Hindlimb muscle (tissue), 1 donor: ENCODE measurements around the gene RBCK1. TPM values are rescaled to one million over a fixed set of nuclear protein-coding genes. Genes with fewer than 3 reads are reported as not detected.

ENCODE experiments used
- DNase-seq: peaks from one replicate; pipeline ENCODE4 v3.0.0-alpha.2; 2013
- polyA plus RNA-seq: library from polyadenylated mRNA; unstranded; fragments of 120-200 nt; gene quantifications from one replicate; pipeline ENCODE4 v1.2.1, GENCODE V29; 2013; ENCODE audit not compliant: insufficient read length

The RBCK1 gene
- polyA plus RNA-seq, 1 donor, result 55.3 TPM

GRCh38 chr20:419556-420165 is 11.6 kb downstream of the RBCK1 start:
- DNase-seq, result no peak

- DNase-seq, result no peak
Measured at GRCh38 chr20:420166-420620, 12.1 kb downstream of the RBCK1 start.

- DNase-seq, result no peak
Measured at GRCh38 chr20:420721-421574, 12.8 kb downstream of the RBCK1 start.

- DNase-seq, result no peak
Measured at GRCh38 chr20:421685-422250, 13.7 kb downstream of the RBCK1 start.

- no peak for DNase-seq
Measured at GRCh38 chr20:426566-426965, 18.5 kb downstream of the RBCK1 start.

GRCh38 chr20:427401-427800 is 19.3 kb downstream of the RBCK1 start:
- DNase-seq, result no peak

GRCh38 chr20:427849-428657 is 20.0 kb downstream of the RBCK1 start:
- no peak for DNase-seq

- DNase-seq, result no peak
Measured at GRCh38 chr20:428658-429200, 20.6 kb downstream of the RBCK1 start.

- no peak for DNase-seq
Measured at GRCh38 chr20:430091-430999, 22.2 kb downstream of the RBCK1 start.

- DNase-seq, result peak; percentile 45
Measured at GRCh38 chr20:431012-431904, 23.2 kb downstream of the RBCK1 start.

GRCh38 chr20:432208-432607 is 24.1 kb downstream of the RBCK1 start:
- DNase-seq, result no peak

- no peak for DNase-seq
Measured at GRCh38 chr20:432677-433299, 24.7 kb downstream of the RBCK1 start.

- DNase-seq, result no peak
Measured at GRCh38 chr20:433300-433975, 25.3 kb downstream of the RBCK1 start.

- DNase-seq, result no peak
Measured at GRCh38 chr20:434221-434620, 26.1 kb downstream of the RBCK1 start.

GRCh38 chr20:434661-435419 is 26.7 kb downstream of the RBCK1 start:
- no peak for DNase-seq

- DNase-seq, result no peak
Measured at GRCh38 chr20:435558-435957, 27.5 kb downstream of the RBCK1 start.

GRCh38 chr20:436476-436875 is 28.4 kb downstream of the RBCK1 start:
- no peak for DNase-seq

- no peak for DNase-seq
Measured at GRCh38 chr20:437787-438486, 29.8 kb downstream of the RBCK1 start.
